ENCODE data around the gene GZF1. TPM values are rescaled to one million over a fixed set of nuclear protein-coding genes. Genes with fewer than 3 reads are reported as not detected.

The GZF1 gene
- total and polyA plus RNA-seq, 8 donors: 11.8 to 18.0 (median 13.5) TPM

GRCh38 chr20:23357767-23358562, 4.0 kb upstream of the GZF1 start:
- DNase-seq: peak; percentile 96 to 100 (median 100)
- H3K9me3 ChIP-seq: no peaks in the 10 kb centered on the region
- intact Hi-C loops (cut with DNase I): no loop called here
- ATAC-seq: peak; percentile 87
- TF ChIP-seq, protein P1, sequence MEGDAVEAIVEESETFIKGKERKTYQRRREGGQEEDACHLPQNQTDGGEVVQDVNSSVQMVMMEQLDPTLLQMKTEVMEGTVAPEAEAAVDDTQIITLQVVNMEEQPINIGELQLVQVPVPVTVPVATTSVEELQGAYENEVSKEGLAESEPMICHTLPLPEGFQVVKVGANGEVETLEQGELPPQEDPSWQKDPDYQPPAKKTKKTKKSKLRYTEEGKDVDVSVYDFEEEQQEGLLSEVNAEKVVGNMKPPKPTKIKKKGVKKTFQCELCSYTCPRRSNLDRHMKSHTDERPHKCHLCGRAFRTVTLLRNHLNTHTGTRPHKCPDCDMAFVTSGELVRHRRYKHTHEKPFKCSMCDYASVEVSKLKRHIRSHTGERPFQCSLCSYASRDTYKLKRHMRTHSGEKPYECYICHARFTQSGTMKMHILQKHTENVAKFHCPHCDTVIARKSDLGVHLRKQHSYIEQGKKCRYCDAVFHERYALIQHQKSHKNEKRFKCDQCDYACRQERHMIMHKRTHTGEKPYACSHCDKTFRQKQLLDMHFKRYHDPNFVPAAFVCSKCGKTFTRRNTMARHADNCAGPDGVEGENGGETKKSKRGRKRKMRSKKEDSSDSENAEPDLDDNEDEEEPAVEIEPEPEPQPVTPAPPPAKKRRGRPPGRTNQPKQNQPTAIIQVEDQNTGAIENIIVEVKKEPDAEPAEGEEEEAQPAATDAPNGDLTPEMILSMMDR (IDR thresholded peaks at IDR 0.05): peak in 1 of 2 donors; percentile 16
- no peaks in the 10 kb centered on the region for H3K27me3 ChIP-seq
- H3K36me3 ChIP-seq: peaks cover 0 to 27% of the 10 kb centered on the region in 2 donors
- H3K4me1 ChIP-seq: peaks cover 13 to 36% of the 10 kb centered on the region in 2 donors
- peak overlapping the region; percentile 55 to 56 for H3K4me3 ChIP-seq
- H3K27ac ChIP-seq: peak overlapping the region; percentile 94 to 98

DNA sequence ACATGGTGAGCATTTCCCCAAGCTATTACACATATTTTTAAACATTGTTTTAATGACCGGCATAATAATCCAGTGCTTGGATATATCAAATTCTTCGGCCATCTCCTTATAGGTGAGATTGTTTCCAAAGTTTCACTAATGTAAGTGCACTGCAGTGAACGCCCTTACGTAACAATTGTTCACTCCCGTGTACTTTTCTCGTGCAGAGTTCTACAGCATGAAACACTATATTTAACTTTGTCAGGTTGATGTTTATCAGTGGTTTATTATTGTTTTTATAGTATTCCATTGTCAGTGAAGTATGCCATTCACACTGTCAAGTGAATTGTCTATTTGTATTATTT, 3.4 kb upstream of the GZF1 start:
- intact Hi-C loops (cut with DNase I): no loop called here

DNA sequence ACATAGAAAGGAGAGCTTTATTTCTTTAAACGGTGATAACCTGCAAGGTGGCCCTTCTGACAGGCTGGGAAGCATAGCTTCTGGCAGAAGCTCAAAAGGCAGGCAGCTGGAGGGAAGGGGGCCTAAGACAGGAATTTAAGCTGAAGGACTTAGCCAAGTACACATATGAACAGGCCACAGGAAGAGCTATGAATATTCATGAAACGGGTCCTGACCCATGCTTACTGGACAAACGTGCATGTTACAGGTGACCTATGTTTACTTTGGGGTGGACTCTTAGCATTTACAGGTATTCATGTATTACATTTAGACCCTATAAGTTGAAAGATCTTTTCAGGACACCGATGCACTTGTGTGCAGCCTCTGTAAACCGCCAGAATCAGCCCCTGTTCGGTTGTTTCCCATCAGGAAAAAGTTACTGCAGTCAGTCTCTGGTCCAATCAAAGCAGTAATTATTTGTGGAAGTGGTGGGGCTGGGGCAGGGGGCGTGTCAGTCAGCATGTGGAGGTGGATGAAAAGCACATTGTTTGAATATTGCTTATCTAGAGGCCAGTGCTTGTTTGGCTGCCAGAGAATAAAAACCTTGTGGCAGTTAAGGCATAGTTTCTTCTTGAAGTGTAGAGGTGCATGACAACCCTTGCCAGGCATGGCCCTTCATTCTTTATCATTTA, 2.9 kb upstream of the GZF1 start:
- peaks cover 24 to 46% of the 10 kb centered on the region in 2 donors for H3K4me1 ChIP-seq
- TF ChIP-seq, protein P1 (IDR thresholded peaks at IDR 0.05): no peak
- ATAC-seq: no peak
- H3K27ac ChIP-seq: peak overlapping the region; percentile 79 to 94
- DNase-seq: peak in 1 of 4 donors; percentile 37
- no peaks in the 10 kb centered on the region for H3K27me3 ChIP-seq
- no peaks in the 10 kb centered on the region for H3K9me3 ChIP-seq
- intact Hi-C loops (cut with DNase I): no loop called here
- peaks cover 0 to 23% of the 10 kb centered on the region in 2 donors for H3K36me3 ChIP-seq
- H3K4me3 ChIP-seq: peak overlapping the region in 1 of 2 donors; percentile 55

More for the DNA sequence above, 3.4 kb upstream of the GZF1 start:
- TF ChIP-seq, protein P1 (IDR thresholded peaks at IDR 0.05): no peak
- peak overlapping the region; percentile 55 to 56 for H3K4me3 ChIP-seq
- H3K27me3 ChIP-seq: no peaks in the 10 kb centered on the region
- peak overlapping the region; percentile 79 to 94 for H3K27ac ChIP-seq
- peaks cover 0 to 27% of the 10 kb centered on the region in 2 donors for H3K36me3 ChIP-seq
- DNase-seq (no peak), ATAC-seq (no peak)
- H3K4me1 ChIP-seq: peaks cover 19 to 41% of the 10 kb centered on the region in 2 donors
- H3K9me3 ChIP-seq: no peaks in the 10 kb centered on the region

DNA sequence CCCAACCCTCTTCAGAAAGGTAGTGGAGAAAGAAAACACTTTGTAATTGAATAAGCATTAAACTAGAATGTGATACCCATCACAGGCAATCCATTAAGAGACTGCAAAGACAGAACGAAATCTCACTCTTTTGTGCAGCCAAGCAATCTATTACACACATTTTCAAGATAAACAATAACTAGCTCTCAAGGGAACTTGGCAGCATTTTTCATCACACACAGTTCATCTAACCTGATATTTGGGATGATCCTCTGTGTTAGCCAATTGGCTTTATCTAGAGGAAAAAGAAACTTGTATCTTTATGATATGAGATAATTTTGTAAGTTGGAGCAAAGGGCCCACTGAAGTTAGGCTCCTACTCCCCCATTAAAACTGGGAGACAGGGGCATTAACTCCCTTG, 1.5 kb upstream of the GZF1 start:
- intact Hi-C loops (cut with DNase I): loop anchor here in 1 of 2 donors (10.0 kb wide), 1 partner anchor 54 kb away; no protein-coding TSS in a partner anchor
- ATAC-seq: no peak
- H3K4me3 ChIP-seq: no peak overlapping the region
- peaks cover 25 to 61% of the 10 kb centered on the region in 2 donors for H3K4me1 ChIP-seq
- peak overlapping the region; percentile 100 for H3K27ac ChIP-seq
- no peaks in the 10 kb centered on the region for H3K9me3 ChIP-seq
- no peaks in the 10 kb centered on the region for H3K27me3 ChIP-seq
- no peak for DNase-seq
- H3K36me3 ChIP-seq: peaks cover 0 to 23% of the 10 kb centered on the region in 2 donors
- TF ChIP-seq, protein P1 (IDR thresholded peaks at IDR 0.05): no peak

DNA sequence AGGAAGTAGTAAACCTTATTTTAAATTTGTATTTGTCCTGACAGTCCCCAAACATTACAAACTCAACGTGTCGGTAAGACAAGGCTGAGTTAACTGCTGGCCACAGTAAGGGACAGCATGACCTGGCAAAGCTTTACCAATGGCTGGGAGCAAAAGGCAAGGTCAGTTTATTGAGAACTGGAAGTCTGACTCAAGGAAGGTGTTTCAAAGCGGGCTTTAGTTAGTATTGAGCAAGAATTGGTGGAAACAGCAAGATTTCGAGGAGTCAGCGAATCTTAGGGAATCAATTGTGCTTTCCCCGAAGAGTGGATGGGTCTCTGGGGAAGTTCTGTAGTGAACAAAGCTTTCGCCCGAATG, 885 bp upstream of the GZF1 start:
- intact Hi-C loops (cut with DNase I): loop anchor here in 1 of 2 donors (10.0 kb wide), 1 partner anchor 54 kb away; no protein-coding TSS in a partner anchor
- H3K27me3 ChIP-seq: no peaks in the 10 kb centered on the region
- H3K4me3 ChIP-seq: peak overlapping the region; percentile 64 to 87
- peaks cover 0 to 22% of the 10 kb centered on the region in 2 donors for H3K36me3 ChIP-seq
- no peaks in the 10 kb centered on the region for H3K9me3 ChIP-seq
- TF ChIP-seq, protein P1 (IDR thresholded peaks at IDR 0.05): no peak
- peak overlapping the region; percentile 100 for H3K27ac ChIP-seq
- H3K4me1 ChIP-seq: peaks cover 30 to 66% of the 10 kb centered on the region in 2 donors
- ATAC-seq (no peak), DNase-seq (peak in 1 of 4 donors; percentile 37)

Data from left lung (tissue), 10 donors.